ENCODE results near the gene STK17B.

STK17B gene

DNA sequence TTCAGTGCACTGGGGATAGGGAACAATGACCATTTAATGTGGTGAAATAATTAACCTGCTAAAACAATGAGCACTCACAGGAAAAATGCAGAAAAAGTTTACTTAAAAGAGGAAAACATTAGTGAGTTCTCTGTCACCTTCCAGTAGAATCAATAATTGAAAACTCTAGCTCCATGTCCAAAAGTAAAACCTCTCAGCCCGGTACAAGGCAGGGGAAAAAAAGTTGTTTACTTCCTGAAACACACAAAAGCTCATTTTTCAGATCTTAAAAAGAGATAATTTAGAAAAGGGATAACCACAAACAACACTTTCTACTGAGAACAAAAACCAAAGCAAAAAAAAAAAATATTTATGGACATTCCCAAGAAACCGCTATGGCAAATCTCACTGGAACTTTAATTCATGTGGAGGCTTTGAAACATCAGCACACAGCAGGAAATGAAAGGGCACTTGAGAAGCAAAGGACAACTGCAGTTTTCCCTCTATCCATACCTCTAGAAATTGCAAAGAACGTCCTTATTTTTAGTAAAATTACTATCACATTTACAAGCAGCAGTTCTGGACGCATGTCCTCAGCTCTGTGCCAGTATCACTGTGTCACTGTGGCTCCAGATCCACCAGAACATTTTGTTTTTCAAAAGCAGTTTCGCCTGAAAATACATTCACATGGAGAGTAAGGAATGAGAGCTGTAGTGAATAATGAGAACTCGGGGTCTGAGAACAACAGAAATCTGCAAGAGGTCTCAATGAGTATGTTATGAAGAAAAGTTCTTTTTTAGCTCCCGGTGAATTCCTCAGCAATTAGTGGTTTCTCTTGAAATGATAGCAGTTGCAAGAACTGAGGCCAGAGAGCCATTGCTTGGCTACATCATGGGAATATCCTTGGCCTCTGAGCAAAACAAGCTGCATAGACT is 58.1 kb downstream of the STK17B start:
- no peak for TF ChIP-seq EZH2phosphoT487 (conservative IDR thresholded peaks at IDR 0.05; ENCODE audit: low read length)
- TF ChIP-seq, protein P1, sequence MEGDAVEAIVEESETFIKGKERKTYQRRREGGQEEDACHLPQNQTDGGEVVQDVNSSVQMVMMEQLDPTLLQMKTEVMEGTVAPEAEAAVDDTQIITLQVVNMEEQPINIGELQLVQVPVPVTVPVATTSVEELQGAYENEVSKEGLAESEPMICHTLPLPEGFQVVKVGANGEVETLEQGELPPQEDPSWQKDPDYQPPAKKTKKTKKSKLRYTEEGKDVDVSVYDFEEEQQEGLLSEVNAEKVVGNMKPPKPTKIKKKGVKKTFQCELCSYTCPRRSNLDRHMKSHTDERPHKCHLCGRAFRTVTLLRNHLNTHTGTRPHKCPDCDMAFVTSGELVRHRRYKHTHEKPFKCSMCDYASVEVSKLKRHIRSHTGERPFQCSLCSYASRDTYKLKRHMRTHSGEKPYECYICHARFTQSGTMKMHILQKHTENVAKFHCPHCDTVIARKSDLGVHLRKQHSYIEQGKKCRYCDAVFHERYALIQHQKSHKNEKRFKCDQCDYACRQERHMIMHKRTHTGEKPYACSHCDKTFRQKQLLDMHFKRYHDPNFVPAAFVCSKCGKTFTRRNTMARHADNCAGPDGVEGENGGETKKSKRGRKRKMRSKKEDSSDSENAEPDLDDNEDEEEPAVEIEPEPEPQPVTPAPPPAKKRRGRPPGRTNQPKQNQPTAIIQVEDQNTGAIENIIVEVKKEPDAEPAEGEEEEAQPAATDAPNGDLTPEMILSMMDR (IDR thresholded peaks at IDR 0.05; ENCODE audit: insufficient read depth, low read length, poor library complexity, severe bottlenecking), result no peak
- no peaks in the 10 kb centered on the region for H3K9me2 ChIP-seq (replicated peaks; ENCODE audit: insufficient read depth, low read length)
- no peak overlapping the region for H3K9ac ChIP-seq (ENCODE audit: low read length)
- H3F3A ChIP-seq (ENCODE audit: insufficient read depth), result no peaks in the 10 kb centered on the region
- H4K20me1 ChIP-seq (ENCODE audit: low read depth, low read length), result no peaks in the 10 kb centered on the region
- H3K9me3 ChIP-seq (ENCODE audit: insufficient read depth, low read length), result no peaks in the 10 kb centered on the region
- no peak overlapping the region for H3K27ac ChIP-seq (ENCODE audit: low read depth, low read length)
- H3K79me2 ChIP-seq (ENCODE audit: insufficient read depth, low read length), result no peaks in the 10 kb centered on the region
- H3K4me2 ChIP-seq (ENCODE audit: low read depth, low read length, poor library complexity, severe bottlenecking), result no peak overlapping the region
- H3K4me3 ChIP-seq (ENCODE audit: insufficient read depth, low read length, poor library complexity, severe bottlenecking), result no peak overlapping the region
- no peaks in the 10 kb centered on the region for H3K27me3 ChIP-seq (ENCODE audit: low read length)
- H2AFZ ChIP-seq (ENCODE audit: low read depth, low read length, severe bottlenecking), result no peak overlapping the region
- no peaks in the 10 kb centered on the region for H3K36me3 ChIP-seq (ENCODE audit: low read length)

DNA sequence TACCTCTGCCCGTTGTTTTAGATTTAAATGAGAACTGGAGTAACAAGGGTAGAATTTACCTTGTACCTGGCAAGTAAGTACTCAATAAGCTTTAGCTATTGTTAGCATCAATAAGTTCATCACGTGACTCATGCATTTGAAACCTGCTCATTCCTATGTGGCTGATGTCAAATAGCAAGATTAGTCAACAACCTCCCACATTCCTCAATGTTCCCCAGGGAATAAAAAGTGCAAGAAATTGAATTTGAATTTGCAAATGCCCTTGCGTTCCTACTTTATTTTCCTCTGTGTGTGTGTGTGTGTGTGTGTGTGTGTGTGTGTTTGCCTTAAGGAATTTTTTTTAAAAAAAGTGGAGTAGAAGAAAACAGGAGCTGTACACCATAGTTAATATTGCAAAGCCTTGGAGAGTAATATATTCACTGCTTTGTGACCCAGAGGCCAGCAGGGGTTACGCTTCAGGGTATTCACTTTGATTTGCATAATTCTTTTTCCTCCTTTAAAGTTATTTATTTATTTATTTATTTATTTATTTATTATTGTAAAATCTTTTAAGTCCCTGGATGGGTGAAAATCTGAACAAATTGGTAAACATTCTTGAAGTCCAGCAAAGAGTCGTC is 58.9 kb downstream of the STK17B start:
- Histone ChIP-seq H3K27ac (ENCODE audit: low read depth, low read length) (no peak overlapping the region), H3K9me3 (ENCODE audit: insufficient read depth, low read length) (no peaks in the 10 kb centered on the region), H3K9me2 (replicated peaks; ENCODE audit: insufficient read depth, low read length) (no peaks in the 10 kb centered on the region), H3K4me2 (ENCODE audit: low read depth, low read length, poor library complexity, severe bottlenecking) (no peak overlapping the region), H3K27me3 (ENCODE audit: low read length) (no peaks in the 10 kb centered on the region), H3K36me3 (ENCODE audit: low read length) (no peaks in the 10 kb centered on the region), H3K9ac (ENCODE audit: low read length) (no peak overlapping the region), H2AFZ (ENCODE audit: low read depth, low read length, severe bottlenecking) (no peak overlapping the region), H3K79me2 (ENCODE audit: insufficient read depth, low read length) (no peaks in the 10 kb centered on the region), H3F3A (ENCODE audit: insufficient read depth) (no peaks in the 10 kb centered on the region), H4K20me1 (ENCODE audit: low read depth, low read length) (no peaks in the 10 kb centered on the region), H3K4me3 (ENCODE audit: insufficient read depth, low read length, poor library complexity, severe bottlenecking) (no peak overlapping the region)
- no peak for TF ChIP-seq EZH2phosphoT487 (conservative IDR thresholded peaks at IDR 0.05; ENCODE audit: low read length)
- TF ChIP-seq, protein P1 (IDR thresholded peaks at IDR 0.05; ENCODE audit: insufficient read depth, low read length, poor library complexity, severe bottlenecking), result no peak

DNA sequence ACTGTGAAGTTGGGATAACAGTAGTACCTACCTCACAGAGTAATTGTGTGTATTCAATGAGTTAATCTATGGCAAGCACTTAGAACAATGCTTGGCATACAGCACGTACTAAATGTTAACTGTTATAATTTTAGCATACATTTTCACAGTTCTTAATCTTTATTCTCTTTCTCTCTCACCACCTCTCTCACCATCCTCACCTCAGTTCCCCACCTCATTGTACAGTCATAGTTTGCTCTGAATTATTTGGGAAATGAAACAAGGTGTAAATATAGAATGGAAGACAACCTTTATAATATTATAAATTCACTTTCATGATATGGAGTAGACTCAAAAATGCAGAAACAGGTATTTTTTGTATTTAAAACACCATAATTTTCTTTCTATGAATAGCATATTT is 62.8 kb downstream of the STK17B start:
- H3K4me2 ChIP-seq (ENCODE audit: low read depth, low read length, poor library complexity, severe bottlenecking), result no peak overlapping the region
- H3K27ac ChIP-seq (ENCODE audit: low read depth, low read length), result no peak overlapping the region
- no peaks in the 10 kb centered on the region for H3K36me3 ChIP-seq (ENCODE audit: low read length)
- no peaks in the 10 kb centered on the region for H3K9me3 ChIP-seq (ENCODE audit: insufficient read depth, low read length)
- no peaks in the 10 kb centered on the region for H3K79me2 ChIP-seq (ENCODE audit: insufficient read depth, low read length)
- H3K4me3 ChIP-seq (ENCODE audit: insufficient read depth, low read length, poor library complexity, severe bottlenecking), result no peak overlapping the region
- H4K20me1 ChIP-seq (ENCODE audit: low read depth, low read length), result no peaks in the 10 kb centered on the region
- no peaks in the 10 kb centered on the region for H3F3A ChIP-seq (ENCODE audit: insufficient read depth)
- H3K9me2 ChIP-seq (replicated peaks; ENCODE audit: insufficient read depth, low read length), result no peaks in the 10 kb centered on the region
- H3K9ac ChIP-seq (ENCODE audit: low read length), result no peak overlapping the region
- TF ChIP-seq EZH2phosphoT487 (conservative IDR thresholded peaks at IDR 0.05; ENCODE audit: low read length), result no peak
- TF ChIP-seq, protein P1 (IDR thresholded peaks at IDR 0.05; ENCODE audit: insufficient read depth, low read length, poor library complexity, severe bottlenecking), result no peak
- H3K27me3 ChIP-seq (ENCODE audit: low read length), result no peaks in the 10 kb centered on the region
- no peak overlapping the region for H2AFZ ChIP-seq (ENCODE audit: low read depth, low read length, severe bottlenecking)
